Thoracic aorta (tissue), 2 donors: ENCODE measurements around the gene ATP23. TPM values are rescaled to one million over a fixed set of nuclear protein-coding genes. Genes with fewer than 3 reads are reported as not detected.
A peak's percentile ranks its signal among the peaks of the same experiment; 100 is the strongest.

Source experiments
- ATAC-seq: fragments of 150-250 bp; one replicate; pipeline ENCODE4 v1.8.0; 2017; ENCODE audit warnings: low read depth; ENCODE audit not compliant: insufficient number of reproducible peaks, low FRiP score
- DNase-seq: peaks from one replicate; pipeline ENCODE4 v3.0.0-alpha.2; 2020; ENCODE audit warnings: low spot score
- H3K27ac ChIP-seq, 2 donors: fragments of 200-600 bp; sonication (generic); 1 replicate in 1 of 2; 2 replicates in 1 of 2; pipeline ENCODE4 v1.5.1; 2016; ENCODE audit warnings: mild to moderate bottlenecking in 2 of 2, moderate library complexity in 2 of 2
- H3K27me3 ChIP-seq: fragments of 200-600 bp; sonication (generic); replicated peaks from 2 replicates; pipeline ENCODE4 v1.6.0; 2016; ENCODE audit warnings: mild to moderate bottlenecking; ENCODE audit not compliant: insufficient read depth
- H3K36me3 ChIP-seq: fragments of 200-600 bp; sonication (generic); one replicate; pipeline ENCODE4 v1.5.1; 2016
- H3K4me1 ChIP-seq, 2 donors: fragments of 200-600 bp; sonication (generic); 1 replicate in 1 of 2; 2 replicates in 1 of 2; pipeline versions ENCODE4 v1.5.1 to v1.6.0; 2016; ENCODE audit warnings: low read depth in 2 of 2, mild to moderate bottlenecking in 1 of 2; ENCODE audit not compliant: control insufficient read depth in 1 of 2
- H3K4me3 ChIP-seq: fragments of 200-600 bp; sonication (generic); 2 replicates; pipeline ENCODE4 v1.5.1; 2016; ENCODE audit warnings: mild to moderate bottlenecking
- H3K9me3 ChIP-seq: fragments of 200-600 bp; sonication (generic); 2 replicates; pipeline ENCODE4 v1.5.1; 2016
- CTCF ChIP-seq: fragments of 200-600 bp; sonication (generic); IDR thresholded peaks from one replicate; pipeline ENCODE4 v1.5.1; 2019; ENCODE audit warnings: antibody characterized with exemption
- total RNA-seq, 2 donors: library from RNA; depleted of rRNA; stranded (reverse); fragments of >200 nt; gene quantifications; one replicate each; pipeline versions ENCODE4 v1.1.0 to v1.2.3, GENCODE V29; 2016

ATP23 gene
- total RNA-seq, 2 donors from 2014 or later = 4.4 to 7.4 TPM

GRCh38 chr12:57895389-57896114, 45.8 kb upstream of the ATP23 start:
- H3K36me3 ChIP-seq = no peaks in the 10 kb centered on the region
- H3K27me3 ChIP-seq = no peaks in the 10 kb centered on the region
- ATAC-seq (no peak), DNase-seq (no peak)
- no peak for TF ChIP-seq CTCF
- peak overlapping the region; percentile 85 for H3K4me3 ChIP-seq
- H3K4me1 ChIP-seq = peaks cover 68 to 92% of the 10 kb centered on the region in 2 donors
- H3K27ac ChIP-seq = peak overlapping the region; percentile 98
- H3K9me3 ChIP-seq = no peaks in the 10 kb centered on the region

DNA sequence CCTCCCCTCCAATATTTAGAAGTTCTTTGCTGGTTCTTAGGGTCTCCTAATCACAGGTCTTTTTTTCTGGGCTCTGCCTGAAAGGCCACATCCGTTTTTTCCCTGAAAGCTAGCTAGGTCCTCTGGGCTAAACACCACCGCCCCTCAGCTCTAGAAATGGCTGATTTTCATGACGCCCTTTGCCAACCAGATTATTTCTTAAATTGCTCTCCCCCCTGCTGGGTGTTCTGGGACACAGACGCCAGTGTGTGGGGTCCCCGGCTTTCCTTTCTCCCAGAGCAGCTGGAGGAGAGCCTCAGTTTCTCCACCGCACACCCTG, 45.3 kb upstream of the ATP23 start:
- DNase-seq = no peak
- Histone ChIP-seq H3K27ac (peak overlapping the region; percentile 98), H3K27me3 (no peaks in the 10 kb centered on the region), H3K4me3 (peak overlapping the region; percentile 85), H3K4me1 (peaks cover 68 to 86% of the 10 kb centered on the region in 2 donors), H3K9me3 (no peaks in the 10 kb centered on the region), H3K36me3 (no peaks in the 10 kb centered on the region)
- no peak for TF ChIP-seq CTCF
- no peak for ATAC-seq

- ATAC-seq (peak; percentile 37), DNase-seq (no peak)
- Histone ChIP-seq H3K27me3 (no peaks in the 10 kb centered on the region), H3K9me3 (no peaks in the 10 kb centered on the region), H3K4me1 (peaks cover 68 to 83% of the 10 kb centered on the region in 2 donors), H3K4me3 (peak overlapping the region; percentile 85), H3K36me3 (no peaks in the 10 kb centered on the region), H3K27ac (peak overlapping the region; percentile 98)
- no peak for TF ChIP-seq CTCF
These were observed 44.7 kb upstream of the ATP23 start for GRCh38 chr12:57896434-57897201.

DNA sequence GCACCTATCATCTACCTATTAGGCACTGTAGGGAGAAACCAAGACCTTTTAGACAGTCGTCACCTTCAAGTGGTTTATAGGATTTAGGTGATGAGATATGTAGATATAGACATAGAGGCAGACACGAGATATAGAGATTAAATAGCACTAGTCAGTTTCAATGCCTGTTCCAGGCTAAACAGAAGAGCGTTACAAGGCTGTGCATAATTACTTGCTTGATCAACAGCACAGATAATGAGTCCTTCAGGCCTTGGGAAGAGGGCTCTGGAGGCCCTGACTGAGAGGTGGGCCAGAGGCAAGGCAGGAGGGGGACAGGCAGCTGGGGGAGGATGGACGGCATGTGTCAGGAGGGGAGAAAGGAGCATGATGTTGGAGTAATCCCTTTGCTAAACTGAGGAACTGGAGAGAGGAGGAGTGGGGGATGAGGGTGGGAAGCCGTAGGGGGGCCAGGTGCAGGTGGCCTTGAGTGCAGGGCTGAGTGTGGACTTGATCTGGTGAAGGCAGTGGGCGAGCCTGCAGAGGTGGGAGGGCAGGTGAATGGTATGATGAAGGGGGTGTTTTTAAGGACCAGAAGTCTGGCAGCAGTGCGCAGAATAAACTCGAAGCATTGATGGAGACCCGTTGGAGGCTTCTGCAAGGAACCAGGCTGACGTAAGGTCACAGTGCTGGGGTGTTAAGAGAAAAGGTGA, 43.9 kb upstream of the ATP23 start:
- peak overlapping the region; percentile 85 for H3K4me3 ChIP-seq

More for the DNA sequence above, 43.9 kb upstream of the ATP23 start:
- no peaks in the 10 kb centered on the region for H3K27me3 ChIP-seq
- H3K36me3 ChIP-seq = no peaks in the 10 kb centered on the region
- ATAC-seq (no peak), DNase-seq (no peak)
- H3K27ac ChIP-seq = peak overlapping the region; percentile 98
- TF ChIP-seq CTCF = no peak
- peaks cover 65 to 83% of the 10 kb centered on the region in 2 donors for H3K4me1 ChIP-seq
- no peaks in the 10 kb centered on the region for H3K9me3 ChIP-seq
